ENCODE data around the gene ARL3.

- TF ChIP-seq CTCF (IDR thresholded peaks at IDR 0.05) (no peak), POLR2A (IDR thresholded peaks at IDR 0.05) (no peak)
These were observed 1.2 kb downstream of the ARL3 start for GRCh38 chr10:102712843-102713538.

All from esophagus squamous epithelium (tissue), 4 donors.